Measurements from ENCODE around the gene RNF130. TPM values are rescaled to one million over a fixed set of nuclear protein-coding genes. Genes with fewer than 3 reads are reported as not detected.

Gene RNF130
- total RNA-seq, 1 donor from 2014 or later: 73.8 TPM

DNA sequence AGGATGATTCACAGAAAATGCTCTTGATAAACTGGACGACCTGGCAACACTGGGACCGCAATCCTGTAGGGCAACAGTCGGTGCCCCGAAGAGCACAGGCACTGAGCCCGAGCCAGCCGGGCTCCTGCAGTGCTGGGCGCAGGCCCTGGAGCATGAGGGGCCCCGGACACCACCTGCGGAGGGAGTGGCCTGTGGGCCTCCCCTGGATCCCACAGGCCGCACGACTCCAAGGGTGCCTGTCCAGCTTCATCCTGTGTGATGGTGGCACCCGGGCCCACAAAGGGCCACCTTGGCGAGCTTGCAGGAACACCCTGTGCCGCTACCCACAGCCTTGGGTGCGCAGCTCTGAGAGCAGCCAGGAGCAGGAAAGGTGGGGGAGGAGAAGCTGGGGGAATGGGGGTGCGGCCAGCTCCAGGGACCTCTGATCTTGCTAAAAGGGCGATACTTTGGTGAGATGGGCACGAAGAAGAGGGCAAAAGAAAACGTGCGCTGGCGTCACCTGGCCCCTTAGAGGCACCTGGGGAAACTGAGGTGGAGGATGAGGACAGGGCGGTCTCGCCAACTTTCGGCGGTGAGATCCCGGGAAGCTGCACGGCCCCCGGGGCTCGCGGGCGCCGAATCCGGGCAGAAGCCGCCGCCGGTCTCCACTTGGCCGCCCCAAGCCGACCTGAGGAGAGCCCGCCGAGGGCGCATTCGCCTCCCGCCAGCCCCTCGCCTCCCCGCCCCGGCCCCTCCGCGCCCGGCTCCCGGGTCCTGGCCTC lies 164.6 kb downstream of the RNF130 start:
- peak overlapping the region; percentile 45 for H3K27ac Mint-ChIP-seq
- DNase-seq (ENCODE audit: low spot score, unreplicated experiment): peak; percentile 14
- no peaks in the 10 kb centered on the region for H3K9me3 Mint-ChIP-seq (ENCODE audit: low read depth)
- peaks cover 8% of the 10 kb centered on the region for H3K27me3 Mint-ChIP-seq
- H3K36me3 Mint-ChIP-seq (ENCODE audit: insufficient read depth): peaks cover 7% of the 10 kb centered on the region
- H3K4me3 Mint-ChIP-seq (ENCODE audit: low read depth): peak overlapping the region; percentile 83
- H3K4me1 Mint-ChIP-seq (ENCODE audit: low read depth): peaks cover 3% of the 10 kb centered on the region
- TF ChIP-seq, protein P1, sequence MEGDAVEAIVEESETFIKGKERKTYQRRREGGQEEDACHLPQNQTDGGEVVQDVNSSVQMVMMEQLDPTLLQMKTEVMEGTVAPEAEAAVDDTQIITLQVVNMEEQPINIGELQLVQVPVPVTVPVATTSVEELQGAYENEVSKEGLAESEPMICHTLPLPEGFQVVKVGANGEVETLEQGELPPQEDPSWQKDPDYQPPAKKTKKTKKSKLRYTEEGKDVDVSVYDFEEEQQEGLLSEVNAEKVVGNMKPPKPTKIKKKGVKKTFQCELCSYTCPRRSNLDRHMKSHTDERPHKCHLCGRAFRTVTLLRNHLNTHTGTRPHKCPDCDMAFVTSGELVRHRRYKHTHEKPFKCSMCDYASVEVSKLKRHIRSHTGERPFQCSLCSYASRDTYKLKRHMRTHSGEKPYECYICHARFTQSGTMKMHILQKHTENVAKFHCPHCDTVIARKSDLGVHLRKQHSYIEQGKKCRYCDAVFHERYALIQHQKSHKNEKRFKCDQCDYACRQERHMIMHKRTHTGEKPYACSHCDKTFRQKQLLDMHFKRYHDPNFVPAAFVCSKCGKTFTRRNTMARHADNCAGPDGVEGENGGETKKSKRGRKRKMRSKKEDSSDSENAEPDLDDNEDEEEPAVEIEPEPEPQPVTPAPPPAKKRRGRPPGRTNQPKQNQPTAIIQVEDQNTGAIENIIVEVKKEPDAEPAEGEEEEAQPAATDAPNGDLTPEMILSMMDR (IDR thresholded peaks at IDR 0.05; ENCODE audit: unreplicated experiment): no peak

DNA sequence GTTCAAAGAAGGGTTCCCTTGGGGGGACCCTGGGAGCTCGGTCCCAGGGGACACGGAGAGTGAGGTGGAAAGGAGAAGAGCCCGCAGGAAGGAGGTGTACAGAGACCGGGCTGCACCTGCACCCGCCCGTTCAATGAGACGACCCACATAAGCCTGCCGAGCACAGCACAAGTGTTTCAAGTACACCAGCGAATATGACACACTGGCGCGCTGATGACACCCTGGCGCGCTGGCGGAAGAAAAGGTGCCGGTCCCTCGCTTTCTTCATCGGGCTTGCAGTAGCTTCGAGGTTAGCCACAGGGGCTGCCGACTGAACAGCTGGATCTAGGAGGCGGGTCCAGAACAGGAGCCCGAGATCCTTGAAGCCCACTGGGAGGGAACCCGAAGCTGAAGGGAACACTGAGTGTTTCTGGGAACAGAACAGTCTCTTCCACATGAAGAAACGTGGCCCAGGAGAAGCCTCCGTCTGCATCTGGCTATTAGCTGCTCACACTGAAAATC lies 165.2 kb downstream of the RNF130 start:
- Mint-ChIP-seq H3K9me3 (ENCODE audit: low read depth) (no peaks in the 10 kb centered on the region), H3K27me3 (peaks cover 8% of the 10 kb centered on the region), H3K36me3 (ENCODE audit: insufficient read depth) (peaks cover 7% of the 10 kb centered on the region), H3K4me1 (ENCODE audit: low read depth) (peaks cover 3% of the 10 kb centered on the region), H3K4me3 (ENCODE audit: low read depth) (peak overlapping the region; percentile 83), H3K27ac (no peak overlapping the region)
- TF ChIP-seq, protein P1 (IDR thresholded peaks at IDR 0.05; ENCODE audit: unreplicated experiment): no peak
- no peak for DNase-seq (ENCODE audit: low spot score, unreplicated experiment)

DNA sequence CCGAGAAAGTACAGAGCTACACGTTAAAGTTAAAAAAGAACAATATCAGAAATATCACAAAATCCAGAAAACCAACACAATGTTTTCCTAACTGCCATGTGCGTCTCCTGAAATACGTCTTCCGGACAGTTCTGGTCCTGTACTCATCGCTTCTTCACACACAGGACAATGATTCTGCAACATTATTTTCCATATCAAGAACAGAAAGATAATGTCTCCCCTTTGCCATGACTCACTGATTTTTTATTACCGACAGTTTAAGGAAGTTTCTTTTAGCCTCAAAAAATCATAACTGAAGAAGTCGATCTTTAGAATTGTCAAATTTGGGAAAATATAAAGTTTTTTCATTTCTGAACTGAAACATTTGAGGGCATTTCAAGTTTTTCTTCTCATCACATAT lies 166.4 kb downstream of the RNF130 start:
- H3K27ac Mint-ChIP-seq: no peak overlapping the region
- H3K4me3 Mint-ChIP-seq (ENCODE audit: low read depth): no peak overlapping the region
- peaks cover 3% of the 10 kb centered on the region for H3K4me1 Mint-ChIP-seq (ENCODE audit: low read depth)
- no peaks in the 10 kb centered on the region for H3K9me3 Mint-ChIP-seq (ENCODE audit: low read depth)
- H3K27me3 Mint-ChIP-seq: peaks cover 8% of the 10 kb centered on the region
- TF ChIP-seq, protein P1 (IDR thresholded peaks at IDR 0.05; ENCODE audit: unreplicated experiment): no peak
- no peak for DNase-seq (ENCODE audit: low spot score, unreplicated experiment)
- H3K36me3 Mint-ChIP-seq (ENCODE audit: insufficient read depth): peaks cover 7% of the 10 kb centered on the region

Small RNAs within 50 kb of the gene (microRNA-seq; reads per million reads assigned to microRNA genes)
- gene MIR340 (ENCODE audit: borderline number of aligned reads, unreplicated experiment): 2,518 reads per million, percentile 85 among the genes with 10 or more reads in this experiment

Other genes with a start within 250 kb of the RNF130 start
- gene MRNIP, start 212.9 kb downstream of the RNF130 start, total RNA-seq: 61.4 and 63.4 TPM in 2 replicates
- 128 and 135 TPM in 2 replicates for gene TBC1D9B, start 163.9 kb downstream of the RNF130 start, total RNA-seq
- 0.51 and 1.3 TPM in 2 replicates for gene RASGEF1C, start 137.5 kb upstream of the RNF130 start, total RNA-seq
- gene MAPK9, start 220.3 kb upstream of the RNF130 start, total RNA-seq: 47.6 and 51.2 TPM in 2 replicates